GM12864 (cell line): Measurements from ENCODE around the gene TTC33.

ENCODE experiments used
- DNase-seq: peaks from one replicate; pipeline ENCODE4 v3.0.0-alpha.2; 2011; ENCODE audit warnings: low read depth
- H3K4me3 ChIP-seq: 2 replicates; pipeline ENCODE4 v1.5.1; 2011; ENCODE audit warnings: mild to moderate bottlenecking, low read depth, low read length, control low read depth
- TF ChIP-seq, protein P1 (sequence below): IDR thresholded peaks from 2 replicates; pipeline ENCODE4 v1.5.1; 2011; ENCODE audit warnings: low read depth, mild to moderate bottlenecking, moderate library complexity, low read length, control low read depth, inconsistent platforms; ENCODE audit errors: missing control alignments

Gene TTC33

DNA sequence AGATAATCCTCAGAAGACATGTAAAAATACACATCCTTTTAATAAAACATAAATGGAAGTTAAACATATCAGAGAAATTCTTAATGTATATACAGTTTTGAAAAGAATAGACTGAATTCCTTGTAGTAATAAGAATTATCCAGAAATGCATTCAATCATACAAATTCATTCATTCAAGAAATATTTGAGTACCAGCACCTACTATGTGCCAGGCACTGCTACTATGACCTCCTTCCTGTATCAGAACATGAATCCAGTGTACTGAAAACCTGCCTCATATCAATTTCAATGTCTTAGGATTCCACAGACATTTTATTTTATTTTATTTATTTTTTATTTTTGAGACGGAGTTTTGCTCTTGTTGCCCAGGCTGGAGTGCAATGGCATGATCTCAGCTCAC is 29.2 kb upstream of the TTC33 start:
- H3K4me3 ChIP-seq: no peak overlapping the region
- TF ChIP-seq, protein P1, sequence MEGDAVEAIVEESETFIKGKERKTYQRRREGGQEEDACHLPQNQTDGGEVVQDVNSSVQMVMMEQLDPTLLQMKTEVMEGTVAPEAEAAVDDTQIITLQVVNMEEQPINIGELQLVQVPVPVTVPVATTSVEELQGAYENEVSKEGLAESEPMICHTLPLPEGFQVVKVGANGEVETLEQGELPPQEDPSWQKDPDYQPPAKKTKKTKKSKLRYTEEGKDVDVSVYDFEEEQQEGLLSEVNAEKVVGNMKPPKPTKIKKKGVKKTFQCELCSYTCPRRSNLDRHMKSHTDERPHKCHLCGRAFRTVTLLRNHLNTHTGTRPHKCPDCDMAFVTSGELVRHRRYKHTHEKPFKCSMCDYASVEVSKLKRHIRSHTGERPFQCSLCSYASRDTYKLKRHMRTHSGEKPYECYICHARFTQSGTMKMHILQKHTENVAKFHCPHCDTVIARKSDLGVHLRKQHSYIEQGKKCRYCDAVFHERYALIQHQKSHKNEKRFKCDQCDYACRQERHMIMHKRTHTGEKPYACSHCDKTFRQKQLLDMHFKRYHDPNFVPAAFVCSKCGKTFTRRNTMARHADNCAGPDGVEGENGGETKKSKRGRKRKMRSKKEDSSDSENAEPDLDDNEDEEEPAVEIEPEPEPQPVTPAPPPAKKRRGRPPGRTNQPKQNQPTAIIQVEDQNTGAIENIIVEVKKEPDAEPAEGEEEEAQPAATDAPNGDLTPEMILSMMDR: no peak
- DNase-seq: no peak

DNA sequence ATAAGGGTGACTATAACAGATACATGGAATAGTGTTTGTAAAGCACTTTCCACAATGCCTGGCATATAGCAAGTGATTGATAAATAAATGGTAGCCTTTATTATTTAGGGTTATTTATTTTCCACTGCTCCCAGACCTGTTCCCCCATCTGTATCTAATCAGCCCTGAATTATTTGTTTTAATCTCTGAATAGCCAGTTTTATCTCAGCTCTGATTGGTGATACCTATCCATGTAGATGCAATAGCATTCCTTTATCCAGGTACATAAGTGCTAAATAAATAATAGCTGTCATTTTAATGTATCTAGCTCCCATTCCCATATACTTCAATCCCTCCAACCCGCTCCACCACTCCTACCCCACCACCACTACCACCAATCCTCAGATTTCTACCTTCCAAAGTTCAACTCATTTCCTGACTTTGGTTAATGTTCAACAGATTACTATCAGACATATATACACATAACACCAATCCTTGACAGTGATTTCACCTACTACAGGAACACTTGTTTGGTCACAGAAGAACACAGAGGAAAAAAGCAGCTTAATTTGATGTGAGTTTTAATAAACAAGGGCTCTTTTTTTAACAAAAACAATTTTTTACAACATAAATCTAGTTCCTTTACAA is 28.4 kb upstream of the TTC33 start:
- TF ChIP-seq, protein P1: no peak
- DNase-seq: no peak
- no peak overlapping the region for H3K4me3 ChIP-seq

DNA sequence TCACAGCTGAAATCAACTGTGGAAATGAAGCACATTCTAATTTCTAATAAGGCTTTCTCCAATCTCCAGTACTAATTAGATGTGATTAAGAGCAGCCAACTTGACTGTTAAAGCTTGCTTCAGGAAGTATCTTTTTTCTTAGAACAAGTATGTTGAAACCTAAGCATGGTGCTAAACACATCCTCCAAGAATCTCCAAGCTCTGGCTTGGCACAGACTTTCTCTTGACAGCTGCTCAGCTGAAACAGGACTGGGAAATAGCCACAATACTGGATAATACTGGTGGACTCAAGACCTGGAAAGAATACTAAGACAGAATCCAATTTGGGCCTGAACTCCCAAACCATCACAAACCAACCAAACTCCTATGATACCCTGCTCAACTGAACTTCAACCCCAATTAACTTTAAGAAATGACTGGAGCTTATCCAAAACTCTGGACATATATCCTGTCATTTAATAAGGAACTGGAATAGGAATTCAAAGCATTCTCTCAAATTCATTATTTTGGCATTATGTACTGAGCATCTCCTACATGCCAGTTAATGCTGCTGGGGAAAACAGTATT is 26.2 kb upstream of the TTC33 start:
- TF ChIP-seq, protein P1: no peak
- no peak for DNase-seq
- H3K4me3 ChIP-seq: no peak overlapping the region

DNA sequence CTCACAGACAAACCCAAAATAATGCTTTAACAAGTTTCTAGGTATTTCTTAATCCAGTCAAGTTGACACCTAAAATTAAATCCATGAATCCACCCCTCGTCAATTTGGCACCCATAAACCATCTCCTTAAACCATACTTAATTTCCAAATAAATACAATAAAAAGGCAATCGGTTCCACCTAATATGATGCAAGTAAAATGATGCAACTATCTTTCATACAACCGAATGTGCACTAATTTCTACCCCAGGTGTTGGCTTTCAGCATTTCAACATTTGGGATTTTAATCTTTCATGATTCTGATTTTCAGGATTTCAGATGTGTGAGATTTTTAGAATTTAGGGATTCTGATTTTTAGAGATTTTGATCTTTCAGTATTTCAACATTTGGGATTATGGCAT is 25.1 kb upstream of the TTC33 start:
- no peak overlapping the region for H3K4me3 ChIP-seq
- TF ChIP-seq, protein P1: no peak
- no peak for DNase-seq

DNA sequence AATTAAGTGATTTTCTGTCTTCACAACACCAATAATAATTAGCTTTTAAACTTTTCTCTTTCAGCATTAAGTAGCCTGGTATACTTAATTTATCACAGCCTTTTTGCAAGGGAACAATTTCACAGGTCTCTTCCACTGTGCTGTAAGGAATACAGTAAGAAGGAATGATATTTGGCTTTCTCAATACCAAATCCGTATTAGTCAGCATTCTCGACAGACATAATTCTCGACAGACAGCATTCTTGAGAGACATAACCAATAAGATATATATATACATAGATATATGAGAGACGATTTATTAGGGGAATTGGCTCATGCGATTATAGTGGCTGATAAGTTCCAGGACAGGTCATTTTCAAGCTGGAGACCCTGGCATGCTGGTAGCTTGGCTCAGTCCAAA is 24.4 kb upstream of the TTC33 start:
- TF ChIP-seq, protein P1: no peak
- DNase-seq: no peak
- no peak overlapping the region for H3K4me3 ChIP-seq

DNA sequence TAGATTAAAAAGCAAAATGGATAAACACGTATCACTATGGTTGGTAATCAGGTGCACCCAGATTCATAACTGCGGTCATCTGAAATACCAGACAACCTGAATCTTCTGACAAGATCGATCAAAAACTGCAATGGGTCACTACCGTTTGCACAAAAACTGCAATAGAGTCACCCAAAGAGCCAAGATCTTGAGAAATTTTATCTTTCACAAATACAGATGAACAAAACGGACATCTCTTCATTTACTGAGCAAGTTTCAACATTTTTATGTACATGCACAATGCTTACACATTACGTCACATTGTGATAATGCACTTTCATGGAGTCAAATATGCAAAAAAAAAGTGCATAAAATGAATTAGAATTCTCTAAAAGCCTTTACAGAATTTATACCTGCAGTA is 23.8 kb upstream of the TTC33 start:
- TF ChIP-seq, protein P1: no peak
- H3K4me3 ChIP-seq: no peak overlapping the region
- no peak for DNase-seq

DNA sequence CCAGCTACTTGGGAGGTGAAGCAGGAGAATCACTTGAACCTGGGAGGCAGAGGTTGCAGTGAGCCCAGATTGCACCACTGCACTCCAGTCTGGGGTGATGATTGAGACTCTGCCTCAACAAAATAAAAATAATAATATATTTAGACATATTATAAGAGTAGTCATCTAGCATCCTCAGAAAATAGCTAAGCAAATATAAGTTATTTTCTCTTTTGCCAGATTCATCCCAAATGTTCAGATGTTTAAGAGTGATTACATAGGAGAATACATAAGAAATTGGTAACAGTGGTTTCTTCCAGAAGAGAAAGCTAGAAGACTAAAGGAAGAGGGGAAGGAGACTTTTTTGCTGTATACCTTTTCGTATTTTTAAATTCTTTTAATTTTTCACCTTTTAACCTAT is 22.4 kb upstream of the TTC33 start:
- DNase-seq: no peak
- TF ChIP-seq, protein P1: no peak
- H3K4me3 ChIP-seq: no peak overlapping the region
